ENCODE data around the gene NRG4. TPM values are rescaled to one million over a fixed set of nuclear protein-coding genes. Genes with fewer than 3 reads are reported as not detected.

Gene NRG4
- polyA plus RNA-seq, 1 donor from 2014 or later = 1.4 TPM

DNA sequence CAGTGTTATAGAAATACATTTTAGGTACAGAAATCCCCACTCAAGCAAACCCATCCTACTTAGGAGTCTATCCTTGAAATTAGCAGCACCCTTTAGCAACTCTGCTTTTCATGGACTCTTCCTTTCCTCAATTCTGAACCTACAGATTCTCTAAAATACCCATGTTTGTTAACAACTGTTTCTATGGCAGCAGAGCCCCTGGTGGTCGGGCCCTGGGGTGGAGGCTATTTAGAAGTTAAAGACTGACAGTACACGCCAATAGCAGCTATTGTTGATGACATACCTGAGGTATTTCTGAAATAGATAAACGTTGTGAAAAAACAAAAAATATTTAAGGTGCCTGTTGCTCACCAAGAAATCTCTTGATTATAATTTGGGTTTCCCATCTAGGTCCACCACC, 23.4 kb upstream of the NRG4 start:
- no peak overlapping the region for H3K27ac ChIP-seq (ENCODE audit: low read length)
- H3K4me3 ChIP-seq (ENCODE audit: low read length) = no peak overlapping the region
- H3K27me3 ChIP-seq (ENCODE audit: insufficient read depth, low read depth, low read length) = no peaks in the 10 kb centered on the region
- TF ChIP-seq TAF1 (IDR thresholded peaks at IDR 0.05; ENCODE audit: low read depth) (no peak), RAD21 (conservative IDR thresholded peaks at IDR 0.05) (no peak), MXI1 (conservative IDR thresholded peaks at IDR 0.05; ENCODE audit: poor library complexity, severe bottlenecking) (no peak), POLR2AphosphoS5 (IDR thresholded peaks at IDR 0.05) (no peak), EZH2 (IDR thresholded peaks at IDR 0.05; ENCODE audit: borderline replicate concordance, insufficient read depth, low read length, poor library complexity, severe bottlenecking) (no peak), SMC3 (conservative IDR thresholded peaks at IDR 0.05; ENCODE audit: poor library complexity) (no peak), EP300 (conservative IDR thresholded peaks at IDR 0.05; ENCODE audit: poor library complexity, severe bottlenecking) (no peak)
- TF ChIP-seq, protein P1, sequence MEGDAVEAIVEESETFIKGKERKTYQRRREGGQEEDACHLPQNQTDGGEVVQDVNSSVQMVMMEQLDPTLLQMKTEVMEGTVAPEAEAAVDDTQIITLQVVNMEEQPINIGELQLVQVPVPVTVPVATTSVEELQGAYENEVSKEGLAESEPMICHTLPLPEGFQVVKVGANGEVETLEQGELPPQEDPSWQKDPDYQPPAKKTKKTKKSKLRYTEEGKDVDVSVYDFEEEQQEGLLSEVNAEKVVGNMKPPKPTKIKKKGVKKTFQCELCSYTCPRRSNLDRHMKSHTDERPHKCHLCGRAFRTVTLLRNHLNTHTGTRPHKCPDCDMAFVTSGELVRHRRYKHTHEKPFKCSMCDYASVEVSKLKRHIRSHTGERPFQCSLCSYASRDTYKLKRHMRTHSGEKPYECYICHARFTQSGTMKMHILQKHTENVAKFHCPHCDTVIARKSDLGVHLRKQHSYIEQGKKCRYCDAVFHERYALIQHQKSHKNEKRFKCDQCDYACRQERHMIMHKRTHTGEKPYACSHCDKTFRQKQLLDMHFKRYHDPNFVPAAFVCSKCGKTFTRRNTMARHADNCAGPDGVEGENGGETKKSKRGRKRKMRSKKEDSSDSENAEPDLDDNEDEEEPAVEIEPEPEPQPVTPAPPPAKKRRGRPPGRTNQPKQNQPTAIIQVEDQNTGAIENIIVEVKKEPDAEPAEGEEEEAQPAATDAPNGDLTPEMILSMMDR (IDR thresholded peaks at IDR 0.05; ENCODE audit: poor library complexity, severe bottlenecking) = no peak
- TF ChIP-seq, protein P2, sequence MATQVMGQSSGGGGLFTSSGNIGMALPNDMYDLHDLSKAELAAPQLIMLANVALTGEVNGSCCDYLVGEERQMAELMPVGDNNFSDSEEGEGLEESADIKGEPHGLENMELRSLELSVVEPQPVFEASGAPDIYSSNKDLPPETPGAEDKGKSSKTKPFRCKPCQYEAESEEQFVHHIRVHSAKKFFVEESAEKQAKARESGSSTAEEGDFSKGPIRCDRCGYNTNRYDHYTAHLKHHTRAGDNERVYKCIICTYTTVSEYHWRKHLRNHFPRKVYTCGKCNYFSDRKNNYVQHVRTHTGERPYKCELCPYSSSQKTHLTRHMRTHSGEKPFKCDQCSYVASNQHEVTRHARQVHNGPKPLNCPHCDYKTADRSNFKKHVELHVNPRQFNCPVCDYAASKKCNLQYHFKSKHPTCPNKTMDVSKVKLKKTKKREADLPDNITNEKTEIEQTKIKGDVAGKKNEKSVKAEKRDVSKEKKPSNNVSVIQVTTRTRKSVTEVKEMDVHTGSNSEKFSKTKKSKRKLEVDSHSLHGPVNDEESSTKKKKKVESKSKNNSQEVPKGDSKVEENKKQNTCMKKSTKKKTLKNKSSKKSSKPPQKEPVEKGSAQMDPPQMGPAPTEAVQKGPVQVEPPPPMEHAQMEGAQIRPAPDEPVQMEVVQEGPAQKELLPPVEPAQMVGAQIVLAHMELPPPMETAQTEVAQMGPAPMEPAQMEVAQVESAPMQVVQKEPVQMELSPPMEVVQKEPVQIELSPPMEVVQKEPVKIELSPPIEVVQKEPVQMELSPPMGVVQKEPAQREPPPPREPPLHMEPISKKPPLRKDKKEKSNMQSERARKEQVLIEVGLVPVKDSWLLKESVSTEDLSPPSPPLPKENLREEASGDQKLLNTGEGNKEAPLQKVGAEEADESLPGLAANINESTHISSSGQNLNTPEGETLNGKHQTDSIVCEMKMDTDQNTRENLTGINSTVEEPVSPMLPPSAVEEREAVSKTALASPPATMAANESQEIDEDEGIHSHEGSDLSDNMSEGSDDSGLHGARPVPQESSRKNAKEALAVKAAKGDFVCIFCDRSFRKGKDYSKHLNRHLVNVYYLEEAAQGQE (IDR thresholded peaks at IDR 0.05; ENCODE audit: borderline replicate concordance) = no peak
- H3K79me2 ChIP-seq (replicated peaks; ENCODE audit: insufficient read depth, low read length) = no peaks in the 10 kb centered on the region
- no peak overlapping the region for H3K9ac ChIP-seq (ENCODE audit: low read length)
- H3F3A ChIP-seq (ENCODE audit: insufficient read depth, low read length, poor library complexity, severe bottlenecking) = no peaks in the 10 kb centered on the region
- no peaks in the 10 kb centered on the region for H3K9me2 ChIP-seq (ENCODE audit: insufficient read depth, low read length)
- no peak overlapping the region for H3K4me2 ChIP-seq (ENCODE audit: low read length)
- no peaks in the 10 kb centered on the region for H3K36me3 ChIP-seq (ENCODE audit: insufficient read depth, low read length)
- no peak overlapping the region for H2AFZ ChIP-seq (ENCODE audit: low read depth, low read length)
- H4K20me1 ChIP-seq (ENCODE audit: insufficient read depth) = no peaks in the 10 kb centered on the region
- H3K9me3 ChIP-seq (ENCODE audit: low read length) = no peaks in the 10 kb centered on the region

DNA sequence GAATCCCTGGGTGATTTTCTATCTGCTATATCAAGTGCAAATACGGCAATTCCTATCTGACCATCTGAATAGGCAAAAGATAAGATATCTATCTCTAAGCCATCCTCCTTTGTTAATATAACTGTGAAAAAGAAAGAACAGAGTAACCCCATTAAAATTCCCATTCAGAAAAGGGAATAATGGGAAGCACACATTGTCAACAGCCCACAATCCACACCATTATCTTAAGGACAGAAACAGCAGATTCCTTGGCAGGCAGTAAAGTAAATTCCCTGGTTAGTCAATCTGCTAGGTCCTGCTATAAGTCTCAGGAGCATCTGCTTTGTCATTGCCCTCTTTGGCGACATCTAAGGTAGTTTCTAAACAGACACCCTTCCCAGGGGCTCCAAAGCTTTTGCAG, 21.9 kb upstream of the NRG4 start:
- no peak for TF ChIP-seq SMC3 (conservative IDR thresholded peaks at IDR 0.05; ENCODE audit: poor library complexity)
- TF ChIP-seq, protein P1 (IDR thresholded peaks at IDR 0.05; ENCODE audit: poor library complexity, severe bottlenecking) = no peak
- TF ChIP-seq, protein P2 (IDR thresholded peaks at IDR 0.05; ENCODE audit: borderline replicate concordance) = no peak
- TF ChIP-seq RAD21 (conservative IDR thresholded peaks at IDR 0.05) = no peak
- TF ChIP-seq TAF1 (IDR thresholded peaks at IDR 0.05; ENCODE audit: low read depth) = no peak
- no peak for TF ChIP-seq EP300 (conservative IDR thresholded peaks at IDR 0.05; ENCODE audit: poor library complexity, severe bottlenecking)
- no peak for TF ChIP-seq MXI1 (conservative IDR thresholded peaks at IDR 0.05; ENCODE audit: poor library complexity, severe bottlenecking)
- TF ChIP-seq EZH2 (IDR thresholded peaks at IDR 0.05; ENCODE audit: borderline replicate concordance, insufficient read depth, low read length, poor library complexity, severe bottlenecking) = no peak
- no peak overlapping the region for H3K4me2 ChIP-seq (ENCODE audit: low read length)

More for the DNA sequence above, 21.9 kb upstream of the NRG4 start:
- H3K9me2 ChIP-seq (ENCODE audit: insufficient read depth, low read length) = no peaks in the 10 kb centered on the region
- H3K27me3 ChIP-seq (ENCODE audit: insufficient read depth, low read depth, low read length) = no peaks in the 10 kb centered on the region
- no peak overlapping the region for H3K4me3 ChIP-seq (ENCODE audit: low read length)
- H3K9ac ChIP-seq (ENCODE audit: low read length) = no peak overlapping the region
- H3K27ac ChIP-seq (ENCODE audit: low read length) = no peak overlapping the region
- no peaks in the 10 kb centered on the region for H3F3A ChIP-seq (ENCODE audit: insufficient read depth, low read length, poor library complexity, severe bottlenecking)
- no peaks in the 10 kb centered on the region for H3K79me2 ChIP-seq (replicated peaks; ENCODE audit: insufficient read depth, low read length)
- no peaks in the 10 kb centered on the region for H3K9me3 ChIP-seq (ENCODE audit: low read length)
- H4K20me1 ChIP-seq (ENCODE audit: insufficient read depth) = no peaks in the 10 kb centered on the region
- H2AFZ ChIP-seq (ENCODE audit: low read depth, low read length) = no peak overlapping the region
- H3K36me3 ChIP-seq (ENCODE audit: insufficient read depth, low read length) = no peaks in the 10 kb centered on the region

Measured in neural cell (in vitro differentiated cells).